NCI-H1417 (cell line): ENCODE results near the gene DOCK9.

Experiments used
- DNase-seq, 3 experiments: peaks; one replicate each; lab custom pipeline; 2025; lab: John Stamatoyannopoulos, UW

DOCK9 gene

GRCh38 chr13:98975822-98976261, 2.0 kb downstream of the DOCK9 start:
- DNase-seq: peak in 1 of 3 experiments; percentile 48

DNA sequence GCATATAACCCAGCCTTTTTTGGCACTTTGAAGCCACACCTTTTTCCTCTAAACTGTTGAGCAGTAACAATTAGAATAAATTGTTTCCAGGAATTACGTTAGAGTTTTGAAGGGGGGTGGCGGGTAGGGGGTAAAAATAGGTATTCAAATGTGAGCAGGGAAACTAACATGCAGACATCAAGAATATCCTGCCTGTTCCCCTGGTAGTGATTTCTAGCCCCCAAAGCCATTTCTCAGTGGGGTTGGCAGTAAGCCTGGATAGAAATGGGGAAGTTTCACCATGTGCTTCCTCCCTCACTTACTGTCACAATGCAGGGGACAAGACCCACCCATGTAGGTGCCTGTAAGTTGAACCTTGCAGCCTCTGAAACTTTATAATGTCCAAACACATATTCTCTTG, 3.8 kb downstream of the DOCK9 start:
- DNase-seq: no peak

DNA sequence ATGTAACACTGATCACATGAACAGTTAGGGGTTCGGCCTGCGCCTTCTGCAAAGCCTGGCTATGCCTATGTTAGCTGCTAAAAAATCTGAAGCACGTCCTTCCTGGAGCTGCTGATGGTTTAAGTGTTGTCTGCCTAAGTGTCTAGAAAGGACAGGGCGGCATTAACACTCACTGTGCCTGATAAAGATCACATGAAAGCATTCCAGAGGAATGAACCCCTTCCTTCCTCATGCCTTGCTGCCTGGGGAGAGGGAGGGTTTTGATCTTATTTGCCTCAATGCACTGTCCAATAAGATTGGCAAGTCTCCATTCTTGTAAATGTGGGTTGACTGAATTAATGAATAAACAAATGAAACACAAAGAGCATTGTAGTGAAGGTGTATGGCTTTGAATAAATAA, 5.2 kb downstream of the DOCK9 start:
- no peak for DNase-seq

DNA sequence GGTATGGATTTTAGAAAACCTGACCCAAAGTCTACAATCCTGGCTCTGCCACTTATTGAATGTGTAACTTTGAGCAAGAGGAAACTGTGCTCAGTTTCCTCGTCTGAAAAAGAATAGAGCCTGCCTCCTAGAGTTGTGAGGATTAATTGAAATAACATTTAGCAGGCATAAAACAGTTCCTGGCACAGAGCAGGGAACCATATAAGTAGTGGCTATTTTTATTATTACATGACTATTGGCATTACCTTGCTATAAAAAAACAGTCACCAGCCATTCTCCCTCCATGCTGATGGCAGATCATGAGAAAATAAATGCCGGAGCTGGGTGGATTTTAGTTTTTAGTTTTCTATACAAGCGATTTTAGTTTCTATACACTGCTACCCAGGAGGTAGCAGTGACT, 5.8 kb downstream of the DOCK9 start:
- DNase-seq: no peak

DNA sequence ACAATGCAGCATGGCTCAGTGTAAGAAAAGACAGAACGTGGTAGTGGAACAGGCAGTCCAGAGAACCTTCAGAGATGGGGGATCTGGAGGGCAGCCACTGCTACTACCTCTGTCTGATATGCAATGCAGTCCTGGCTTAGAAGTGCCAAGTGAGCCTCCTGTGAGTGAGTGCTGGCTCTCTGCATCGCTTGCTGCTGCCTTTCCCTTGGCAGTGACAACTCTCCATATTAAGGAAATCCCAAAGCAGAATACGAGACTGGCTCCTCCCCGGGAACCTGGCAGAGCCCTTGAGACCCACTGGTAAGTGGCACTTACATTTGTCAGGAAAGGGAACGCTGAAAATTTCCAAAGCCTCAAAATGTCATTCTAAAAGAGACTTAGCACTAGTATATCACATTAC, 7.5 kb downstream of the DOCK9 start:
- DNase-seq: peak in 1 of 3 experiments; percentile 75

- DNase-seq: no peak
These were observed 10.4 kb downstream of the DOCK9 start for GRCh38 chr13:98967491-98967890.

- DNase-seq: no peak
These were observed 11.8 kb downstream of the DOCK9 start for GRCh38 chr13:98966019-98966418.

DNA sequence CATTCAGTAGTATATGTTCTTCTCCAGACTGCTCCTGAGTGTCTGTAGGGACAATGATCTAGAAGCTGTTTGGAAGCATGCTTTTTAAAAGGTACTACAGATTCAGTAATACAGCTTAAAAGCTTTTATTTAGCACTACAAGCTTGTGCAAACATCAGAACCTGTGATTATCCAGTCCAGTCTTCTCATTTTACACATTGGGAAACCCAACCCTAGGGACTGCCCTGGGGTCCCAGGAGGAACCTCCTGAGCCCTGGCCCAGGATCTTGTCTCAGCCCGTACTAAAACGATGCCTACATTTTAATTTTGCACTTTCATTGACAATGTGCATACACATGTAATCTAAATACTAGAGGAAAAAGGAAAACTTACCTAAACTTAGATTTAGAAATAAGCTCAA, 12.5 kb downstream of the DOCK9 start:
- peak; percentile 49 to 87 (median 84) for DNase-seq

DNA sequence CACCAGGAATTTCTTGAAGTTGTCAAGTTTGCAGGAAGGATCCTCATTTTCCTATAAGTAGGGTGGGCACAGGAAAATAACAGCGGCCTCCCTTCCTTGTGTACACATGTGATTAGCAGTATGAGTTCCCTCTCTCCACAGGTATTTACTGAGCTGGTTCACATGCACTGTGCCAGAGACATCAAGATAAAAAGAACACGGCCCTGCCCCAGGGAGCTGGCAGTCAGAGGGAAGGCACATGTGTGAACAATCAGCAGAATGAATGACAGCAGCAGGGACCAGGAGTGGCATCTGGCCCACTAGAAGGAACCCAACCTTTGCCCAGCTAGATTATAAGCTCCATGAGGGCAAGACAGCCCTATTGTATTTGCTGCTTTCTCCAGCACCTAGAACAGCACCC, 13.9 kb downstream of the DOCK9 start:
- DNase-seq: no peak

- no peak for DNase-seq
These were observed 14.8 kb downstream of the DOCK9 start for GRCh38 chr13:98962901-98963590.

DNA sequence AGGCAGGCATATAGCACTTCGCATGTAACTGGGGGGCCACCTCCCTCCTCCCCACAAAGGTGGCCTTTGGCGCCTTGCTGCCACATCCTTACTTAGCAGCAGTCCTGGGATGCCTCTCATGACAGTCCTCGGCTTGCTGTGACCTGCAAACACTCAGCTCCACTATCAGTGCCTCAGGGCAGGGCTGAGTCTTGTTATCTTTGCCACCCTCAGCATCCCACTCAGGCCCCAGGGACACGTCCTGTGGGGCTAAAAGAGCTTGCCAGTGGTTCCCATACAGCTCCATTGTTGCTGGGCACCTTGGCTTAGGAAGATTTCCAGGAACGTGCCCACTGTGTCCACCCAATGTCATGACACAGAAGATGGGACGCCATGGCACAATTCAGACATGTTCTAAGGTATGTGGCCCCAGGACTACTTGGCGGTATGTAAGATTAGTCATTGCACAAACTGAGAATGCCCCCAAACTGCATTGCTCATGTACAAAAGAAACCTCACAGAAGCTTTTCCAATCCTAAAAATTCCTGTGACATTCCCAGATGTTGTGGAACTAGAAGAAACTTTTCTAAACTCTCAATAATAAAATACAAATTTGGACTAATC, 16.3 kb downstream of the DOCK9 start:
- no peak for DNase-seq

DNA sequence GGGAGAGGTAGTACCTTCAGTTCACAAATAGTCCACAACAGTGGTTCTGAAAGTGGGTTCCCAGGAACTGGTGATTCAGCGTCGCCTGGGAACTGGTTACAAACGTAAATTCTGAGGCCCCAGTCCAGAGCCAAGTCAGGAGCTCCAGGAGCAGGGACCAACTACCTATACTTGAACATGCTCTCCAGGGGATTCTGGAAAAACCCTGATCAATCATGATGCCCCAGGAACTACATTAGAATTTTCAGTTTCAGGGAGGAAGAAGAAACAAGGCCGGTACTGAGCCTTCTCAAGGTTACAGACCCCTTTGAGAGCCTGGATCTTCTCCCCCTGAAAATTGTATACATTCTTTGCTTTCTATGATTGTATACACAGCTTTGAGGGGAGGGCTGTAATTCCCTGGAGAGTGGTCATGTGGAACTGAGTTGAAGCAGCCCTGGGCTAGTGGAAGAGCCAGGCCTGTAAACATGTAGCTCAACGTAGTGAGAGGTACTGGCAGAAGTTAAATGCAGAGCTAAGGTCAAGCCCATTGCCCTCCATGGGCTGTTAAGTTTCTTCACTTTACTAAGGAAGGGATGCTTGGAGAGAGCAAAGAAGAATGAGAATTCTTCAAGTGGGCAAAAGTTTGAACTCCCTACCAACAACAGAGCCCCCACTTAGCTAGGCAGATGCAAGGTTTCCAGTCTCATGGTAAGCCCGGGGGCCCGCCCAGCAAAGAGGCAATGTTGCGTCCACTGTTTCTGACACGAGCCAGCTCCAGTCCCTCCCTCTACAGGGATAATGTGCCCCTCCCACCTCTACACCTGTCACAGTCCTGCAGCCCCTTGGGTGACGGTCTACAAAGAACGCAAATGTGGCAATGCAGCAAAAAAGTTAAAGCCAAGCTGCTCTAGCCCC, 17.0 kb downstream of the DOCK9 start:
- no peak for DNase-seq

DNA sequence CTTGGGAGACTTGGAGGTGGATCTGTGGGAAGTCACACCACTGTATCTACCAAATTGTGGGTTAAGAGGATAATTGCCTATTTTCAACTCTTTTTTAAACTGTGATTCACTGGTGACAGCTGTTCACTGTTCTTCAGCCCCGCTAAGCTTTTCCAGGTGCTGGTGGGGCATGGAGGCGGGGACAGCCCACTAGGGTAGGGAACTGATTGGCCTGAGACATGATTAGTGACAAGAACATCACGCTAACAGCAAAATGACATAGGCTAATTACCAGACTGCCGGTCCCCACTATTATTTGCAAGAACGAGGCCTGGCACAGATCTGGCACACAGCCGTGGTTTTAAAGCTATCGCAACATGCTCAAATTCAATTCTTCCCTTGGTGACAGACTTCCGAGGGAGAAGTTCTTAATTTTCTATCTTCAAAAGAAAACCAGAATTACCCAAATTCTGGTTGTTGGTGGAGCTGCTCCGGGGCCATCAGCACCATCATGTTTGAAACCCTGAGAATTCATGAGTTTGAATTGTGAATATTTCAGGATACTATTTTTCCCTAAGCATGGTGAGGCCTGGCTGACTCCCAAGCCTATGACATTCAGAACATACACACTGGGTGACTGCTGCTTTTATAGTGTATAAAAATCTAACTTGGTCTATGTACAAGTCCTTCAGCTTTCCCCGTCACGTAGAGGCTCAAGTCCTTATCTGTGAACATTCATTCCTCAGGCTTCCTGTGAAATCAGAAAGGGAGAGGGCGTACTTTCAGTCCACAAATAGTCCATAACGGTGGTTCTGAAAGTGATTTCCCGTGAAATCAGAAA, 17.9 kb downstream of the DOCK9 start:
- peak in 2 of 3 experiments; percentile 78 to 92 for DNase-seq

- DNase-seq: peak in 1 of 3 experiments; percentile 72
These were observed 18.6 kb downstream of the DOCK9 start for GRCh38 chr13:98959291-98959690.

GRCh38 chr13:98958443-98958794, 19.4 kb downstream of the DOCK9 start:
- DNase-seq: no peak

DNA sequence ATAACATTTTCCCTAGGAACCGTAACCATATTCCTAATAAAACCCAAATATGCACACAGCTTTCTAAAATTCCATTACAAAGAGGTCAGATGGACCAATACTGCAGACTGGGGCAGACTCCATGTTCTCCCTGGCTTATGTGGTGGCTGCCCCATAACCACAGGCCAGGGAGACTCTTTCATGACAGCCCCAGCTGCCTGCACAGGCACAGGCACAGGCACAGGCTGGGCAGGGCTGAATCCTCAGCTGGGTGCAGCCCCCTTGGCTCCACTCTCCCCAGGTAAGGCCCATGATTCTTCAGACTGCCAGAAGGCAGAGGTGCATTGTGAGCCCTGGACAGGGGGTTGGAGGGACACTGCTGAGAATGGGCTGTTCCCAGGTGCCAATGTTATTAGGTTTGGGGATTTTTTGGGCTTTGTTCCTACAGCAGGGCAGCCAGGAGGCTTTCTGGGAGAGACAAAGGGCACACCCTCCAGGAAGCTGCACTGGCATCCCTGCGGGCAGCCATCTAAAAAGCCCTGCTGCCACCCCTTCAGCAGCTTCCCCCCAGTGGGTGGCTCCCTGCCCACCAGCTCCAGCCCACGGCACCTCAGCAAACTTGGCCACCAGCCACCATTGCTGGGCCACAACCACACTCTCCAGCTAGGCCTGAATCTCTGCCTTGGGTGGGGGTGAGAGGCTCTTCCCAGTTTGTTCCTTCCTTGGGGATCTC, 20.0 kb downstream of the DOCK9 start:
- DNase-seq: no peak

GRCh38 chr13:98955336-98955735, 22.5 kb downstream of the DOCK9 start:
- DNase-seq: no peak

DNA sequence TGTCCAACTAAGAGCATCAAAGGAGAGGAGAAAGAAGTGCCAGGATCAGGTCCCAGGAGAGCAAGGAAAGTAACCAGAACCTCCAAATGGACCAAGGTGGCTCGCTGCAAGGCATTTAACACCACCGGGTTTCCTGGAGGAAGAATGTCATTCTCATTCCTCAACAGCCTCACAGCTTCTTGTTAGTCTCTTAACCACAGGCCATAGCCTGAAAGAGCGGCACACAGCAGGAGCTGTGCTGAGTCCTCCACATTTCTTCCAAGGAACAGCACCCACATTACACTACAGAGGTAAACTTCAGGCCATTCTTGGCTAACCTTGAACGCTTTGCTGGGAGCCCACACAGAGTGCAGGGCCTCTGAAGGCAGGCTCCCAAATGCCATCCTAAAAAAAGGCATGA, 23.6 kb downstream of the DOCK9 start:
- DNase-seq: no peak

DNA sequence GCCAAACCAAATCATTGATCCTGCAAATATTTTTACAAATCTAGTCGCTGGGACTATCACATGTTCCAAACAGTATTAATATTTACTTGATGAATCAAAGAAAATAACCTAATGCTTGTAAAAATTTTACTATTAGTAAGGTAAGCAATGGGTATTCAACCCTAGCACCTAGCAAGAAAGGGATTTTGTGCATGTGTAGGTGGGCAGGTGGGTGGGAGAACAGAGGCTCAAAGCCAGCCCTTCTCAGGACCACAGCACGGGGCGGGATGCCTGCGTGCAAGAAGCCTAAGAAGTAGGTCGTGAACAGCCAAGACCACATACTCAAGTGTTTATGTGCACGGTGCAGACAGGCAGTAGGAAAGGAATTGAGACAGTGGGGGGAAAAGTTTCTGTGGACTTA, 26.6 kb downstream of the DOCK9 start:
- DNase-seq: no peak

- DNase-seq: no peak
These were observed 27.2 kb downstream of the DOCK9 start for GRCh38 chr13:98950705-98951104.

- DNase-seq: no peak
These were observed 29.9 kb downstream of the DOCK9 start for GRCh38 chr13:98947925-98948324.
